GM18868 (cell line): ENCODE results near the gene CYP11A1.
A peak's percentile ranks its signal among the peaks of the same experiment; 100 is the strongest.
"Not testable (repeated sequence)": the region's sequence is repeated elsewhere in the genome, so short reads cannot be mapped to it uniquely, and the experiment has no call there.

ENCODE experiments used
- ATAC-seq: cut with Tn5 transposase; IDR thresholded peaks from one replicate; pipeline ENCODE4 v1.9.1; 2021; ENCODE audit warnings: mild to moderate bottlenecking, moderate library complexity; ENCODE audit not compliant: unreplicated experiment

Gene CYP11A1

DNA sequence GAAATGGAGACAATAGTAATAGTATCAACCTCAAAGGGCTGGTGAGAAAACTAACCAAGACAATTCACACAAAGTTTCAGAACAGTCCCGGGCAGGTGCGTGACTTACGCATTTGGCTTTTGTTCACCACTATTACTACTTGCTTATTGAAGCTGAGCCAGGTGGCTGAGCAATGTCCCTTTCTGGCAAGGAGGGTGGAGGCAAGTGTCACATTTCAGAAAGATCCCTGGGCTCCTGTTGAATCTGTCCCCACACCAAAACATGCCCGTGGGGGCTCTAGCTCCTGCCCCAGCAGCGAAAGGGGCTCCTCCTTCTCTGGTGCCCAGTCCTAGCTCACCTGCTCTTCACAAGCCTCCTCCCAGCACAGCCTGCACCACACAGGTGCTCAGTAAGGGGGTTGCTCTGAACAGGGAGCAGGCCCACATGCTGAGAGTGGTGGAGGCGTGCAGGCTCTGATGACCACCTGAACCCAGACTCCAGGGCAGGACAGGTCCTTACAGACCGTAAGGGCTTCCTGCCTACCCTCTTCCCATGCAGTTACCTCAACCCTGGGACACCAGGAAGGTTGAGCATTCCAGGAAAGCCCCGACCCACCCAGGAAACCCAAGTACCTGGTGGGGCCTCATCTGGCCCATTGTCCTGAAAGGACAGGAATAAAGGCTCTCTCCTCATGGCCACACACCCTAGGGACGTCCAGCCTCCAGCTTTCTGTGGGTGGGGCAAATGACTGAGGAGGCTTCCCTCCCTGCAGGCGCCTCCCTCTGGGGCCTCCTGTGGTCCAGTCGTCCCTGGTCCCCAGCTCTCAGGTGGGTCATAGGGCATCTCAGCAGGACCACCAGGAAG lies 33.7 kb upstream of the CYP11A1 start:
- no peak for ATAC-seq

DNA sequence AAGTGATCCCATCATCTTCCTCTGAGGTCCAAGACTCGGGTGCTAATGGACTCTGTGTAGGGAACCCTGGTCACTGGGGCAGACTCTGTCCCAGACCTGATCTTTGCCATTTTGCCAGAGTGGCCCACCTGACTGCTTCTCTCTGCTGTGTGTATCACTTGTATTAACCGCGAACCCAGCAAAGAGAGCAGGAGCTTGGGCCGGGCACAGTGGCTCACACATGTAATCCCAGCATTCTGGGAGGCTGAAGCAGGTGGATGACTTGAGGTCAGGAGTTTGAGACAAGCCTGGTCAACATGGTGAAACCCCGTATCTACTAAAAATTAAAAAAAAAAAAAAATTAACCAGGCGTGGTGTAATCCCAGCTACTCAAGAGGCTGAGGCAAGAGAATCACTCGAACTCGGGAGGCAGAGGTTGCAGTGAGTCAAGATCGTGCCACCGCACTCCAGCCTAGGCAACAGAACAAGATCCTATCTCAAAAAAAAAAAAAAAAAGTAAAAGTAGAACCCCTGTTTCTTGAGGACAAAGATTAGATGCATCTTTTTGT lies 32.9 kb upstream of the CYP11A1 start:
- no peak for ATAC-seq

- ATAC-seq = no peak
These were observed 32.3 kb upstream of the CYP11A1 start for GRCh38 chr15:74399511-74400312.

GRCh38 chr15:74399100-74399499 lies 31.7 kb upstream of the CYP11A1 start:
- ATAC-seq = no peak

GRCh38 chr15:74398183-74398582 lies 30.7 kb upstream of the CYP11A1 start:
- no peak for ATAC-seq

DNA sequence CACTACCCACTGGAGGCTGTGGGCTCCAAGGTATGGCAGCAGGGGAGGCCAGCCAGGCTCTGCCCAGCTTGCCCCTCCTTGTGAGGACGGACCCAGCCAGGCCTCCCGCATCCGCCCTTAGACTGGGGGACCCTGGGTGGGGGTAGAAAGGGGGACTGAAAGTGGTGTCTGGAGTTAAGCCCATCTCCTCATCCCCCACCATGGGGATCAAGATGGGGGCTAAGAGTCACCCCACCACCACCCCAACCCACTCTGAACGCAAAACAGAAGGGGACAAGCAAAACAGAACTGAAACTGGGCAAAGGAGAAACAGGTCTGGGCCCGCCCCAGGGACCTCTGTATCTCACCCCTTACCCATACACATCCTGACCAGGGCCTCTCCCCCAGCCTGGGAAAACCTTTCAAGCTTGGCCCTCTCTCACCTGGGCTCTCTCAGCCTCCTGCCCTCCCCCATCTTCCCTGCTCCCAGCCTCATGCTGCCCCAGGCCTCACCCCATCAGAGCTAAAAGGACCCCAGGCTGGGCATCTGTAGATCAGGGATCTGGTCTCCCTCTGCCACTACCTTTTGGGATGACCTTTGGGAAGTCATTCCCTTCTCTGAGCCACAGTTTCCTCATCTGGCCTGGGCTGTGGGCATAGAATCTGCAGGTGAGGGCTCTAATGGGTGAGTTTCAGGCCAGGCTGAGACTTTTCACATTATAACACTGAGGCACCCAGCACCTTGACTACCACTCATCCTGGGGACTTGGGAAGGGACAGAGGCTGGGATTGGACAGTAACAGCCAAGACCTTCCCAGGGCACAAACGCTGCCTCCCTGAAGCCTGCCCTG lies 30.0 kb upstream of the CYP11A1 start:
- ATAC-seq = peak; percentile 17

DNA sequence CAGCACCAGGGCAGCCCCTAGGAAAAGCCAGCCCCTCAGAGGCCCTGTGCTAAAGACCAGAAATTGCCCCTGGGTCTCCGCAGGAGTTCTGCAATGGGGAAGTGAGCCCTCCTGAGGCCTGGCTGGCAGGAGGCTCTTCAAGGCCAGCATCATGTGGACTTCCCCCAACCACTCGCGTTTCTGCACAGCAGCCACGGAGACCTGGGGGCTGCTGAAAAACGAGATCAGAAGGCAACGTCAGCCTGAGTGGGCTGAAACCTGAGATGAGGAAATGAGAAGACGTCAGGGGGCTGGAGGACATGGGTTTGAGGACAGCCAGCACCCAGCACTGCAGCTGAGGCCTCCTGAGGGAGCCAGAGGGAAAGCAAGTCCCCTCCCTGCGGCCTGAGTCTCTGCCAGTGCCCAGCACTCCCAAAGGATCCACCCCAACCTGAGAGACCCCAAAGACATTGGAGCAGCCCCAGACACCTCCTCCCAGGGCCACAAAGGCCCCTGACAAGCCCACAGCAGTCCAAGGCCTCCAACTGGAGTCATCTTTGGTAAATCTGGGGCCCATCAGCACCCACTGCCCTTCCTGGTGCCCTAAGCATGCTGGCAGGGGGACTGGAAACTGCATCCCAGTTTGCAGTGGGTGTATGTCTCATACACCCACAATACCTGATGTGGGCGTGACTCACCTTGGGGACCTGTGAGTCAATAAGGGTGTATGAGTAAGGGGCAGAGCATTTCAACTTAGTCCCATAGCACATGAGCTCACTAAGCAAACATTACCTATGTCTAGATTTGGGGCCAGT lies 29.2 kb upstream of the CYP11A1 start:
- ATAC-seq = peak; percentile 36

DNA sequence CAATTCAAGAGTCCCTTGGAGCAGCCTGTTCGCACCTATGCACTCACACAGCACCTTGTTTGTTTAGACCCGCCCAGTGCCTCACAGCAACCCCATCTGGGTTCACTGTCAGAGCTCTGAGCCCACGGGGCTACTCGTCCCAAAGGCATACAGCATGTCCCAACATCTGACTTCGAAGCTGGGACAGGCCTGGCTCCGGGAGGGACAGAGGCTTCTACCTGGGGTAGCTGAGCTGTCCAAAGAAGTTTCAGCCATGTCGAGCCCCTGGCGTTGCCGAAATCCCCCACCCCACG lies 28.6 kb upstream of the CYP11A1 start:
- ATAC-seq = no peak

- no peak for ATAC-seq
These were observed 28.1 kb upstream of the CYP11A1 start for GRCh38 chr15:74395319-74396145.

- no peak for ATAC-seq
These were observed 26.8 kb upstream of the CYP11A1 start for GRCh38 chr15:74394090-74394846.

DNA sequence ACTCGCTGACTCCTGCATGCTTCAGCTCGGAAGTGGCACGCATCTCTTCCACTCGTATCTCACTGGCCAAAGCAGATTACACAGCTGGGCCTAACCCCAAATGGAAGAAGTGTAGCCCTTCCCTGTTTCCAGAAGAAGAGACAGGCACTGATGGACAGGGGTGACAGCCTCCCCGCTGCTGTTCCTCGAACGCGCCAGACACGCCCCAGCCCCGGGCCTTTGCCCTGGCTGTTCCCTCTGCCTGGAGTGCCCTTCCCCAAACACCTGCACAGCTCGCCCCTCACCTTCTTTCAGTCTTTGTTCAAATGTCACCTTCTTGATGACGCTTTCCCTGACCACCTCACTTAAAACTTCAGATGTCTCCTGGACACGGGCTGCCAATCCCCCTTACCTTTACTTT lies 26.0 kb upstream of the CYP11A1 start:
- no peak for ATAC-seq

DNA sequence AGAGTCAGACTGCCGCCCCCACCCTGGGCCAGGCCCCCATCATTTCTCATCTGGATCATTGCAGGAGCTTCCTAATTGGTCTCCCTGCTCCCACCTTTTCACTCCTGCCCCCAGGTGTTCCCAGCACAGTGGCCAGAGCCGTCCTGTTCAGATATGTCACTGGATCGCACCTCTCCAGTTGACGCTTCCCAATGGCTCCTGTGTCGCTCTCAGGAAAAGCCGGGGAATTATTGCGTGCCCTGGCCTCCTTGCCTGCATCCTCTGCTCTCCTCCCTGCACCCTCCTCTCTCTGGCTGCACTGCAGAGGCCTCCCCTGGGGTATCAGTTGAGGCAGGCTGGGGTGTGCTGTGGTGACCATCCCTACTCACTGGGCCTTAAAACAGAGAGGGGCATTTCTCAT lies 25.5 kb upstream of the CYP11A1 start:
- no peak for ATAC-seq

- ATAC-seq = no peak
These were observed 25.0 kb upstream of the CYP11A1 start for GRCh38 chr15:74392451-74392830.

DNA sequence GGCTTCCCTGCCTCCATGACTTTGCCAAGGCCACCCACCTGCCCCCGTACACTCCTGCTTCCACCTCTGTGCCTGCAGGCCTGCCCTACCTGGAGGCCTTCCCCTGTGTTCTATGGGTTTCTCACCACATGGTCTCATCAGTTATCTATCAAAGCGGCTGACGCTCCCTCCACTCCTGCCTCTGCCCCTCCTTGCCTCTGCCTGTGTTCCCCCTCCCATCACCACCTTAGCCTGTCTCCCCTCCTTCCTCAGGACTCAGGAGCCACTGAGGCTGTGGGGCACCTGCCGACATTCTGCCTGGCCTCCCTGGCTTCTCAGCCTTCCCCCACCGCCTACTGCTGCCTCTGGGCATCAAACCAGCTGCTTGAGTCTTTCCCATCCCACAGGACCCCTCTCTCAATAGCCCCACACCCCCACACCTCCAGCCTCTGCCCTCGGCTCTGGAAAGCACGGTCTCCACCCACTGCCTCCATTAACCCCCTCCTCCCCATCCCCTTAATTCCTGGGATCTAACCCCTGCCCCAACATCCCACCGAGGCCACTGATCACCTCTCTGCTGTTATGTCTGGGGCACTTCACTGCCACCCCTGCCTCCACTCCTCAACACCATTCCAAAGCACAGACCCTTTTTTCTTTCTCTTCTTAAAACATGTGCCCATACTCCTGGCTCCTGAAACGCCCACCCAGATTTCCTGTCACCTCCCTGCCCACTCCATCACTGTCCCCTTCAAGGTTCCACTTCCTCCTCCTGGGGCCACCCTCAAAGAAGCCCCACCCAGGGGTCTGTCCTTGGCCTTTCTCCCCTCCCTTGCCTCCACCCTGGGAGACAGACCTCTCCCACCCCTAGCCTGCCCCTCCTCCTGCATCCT lies 24.4 kb upstream of the CYP11A1 start:
- no peak for ATAC-seq

- ATAC-seq = no peak
These were observed 23.3 kb upstream of the CYP11A1 start for GRCh38 chr15:74390647-74391288.

DNA sequence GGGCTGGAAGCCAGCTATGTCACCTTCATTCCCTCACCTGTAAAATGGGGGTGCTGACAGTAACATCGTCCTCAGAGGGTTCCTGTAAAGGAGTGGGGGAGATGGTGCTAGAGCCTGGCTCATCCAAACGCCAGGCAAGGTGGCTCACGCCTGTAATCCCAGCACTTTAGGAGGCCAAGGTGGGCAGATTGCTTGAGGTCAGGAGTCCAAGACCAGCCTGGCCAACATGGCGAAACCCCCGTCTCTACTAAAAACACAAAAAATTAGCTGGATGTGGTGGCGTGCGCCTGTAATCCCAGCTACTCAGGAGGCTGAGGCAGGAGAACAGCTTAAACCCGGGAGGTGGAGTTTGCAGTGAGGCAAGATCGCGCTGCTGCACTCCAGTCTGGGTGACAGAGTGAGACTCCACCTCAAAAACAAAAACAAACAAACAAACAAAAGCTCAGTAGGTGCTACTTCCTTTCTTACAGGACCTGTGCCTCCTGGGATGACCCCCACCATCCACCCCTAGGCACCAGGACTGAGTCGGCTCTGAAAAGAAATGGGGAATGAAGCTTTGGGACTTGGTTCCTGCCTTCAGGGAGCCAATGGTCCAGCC lies 22.7 kb upstream of the CYP11A1 start:
- not testable (repeated sequence) for ATAC-seq
